Prostate gland (tissue), 2 donors: ENCODE results near the gene KRT77.

Experiments used
- CTCF ChIP-seq, 4 experiments: fragments of 200-600 bp in 2 of 4; fragments of 450-650 bp in 2 of 4; sonication (generic) in 2 of 4; IDR thresholded peaks; 1 replicate in 3 of 4; 2 replicates in 1 of 4; pipeline ENCODE4 v1.5.1; 2016 to 2019; ENCODE audit warnings: antibody characterized with exemption in 4 of 4, mild to moderate bottlenecking in 2 of 4, moderate library complexity in 2 of 4
- POLR2A ChIP-seq: fragments of 450-650 bp; IDR thresholded peaks from one replicate; pipeline ENCODE4 v1.6.1; 2016; ENCODE audit warnings: antibody characterized with exemption, mild to moderate bottlenecking
- POLR2AphosphoS5 ChIP-seq: sonication (generic); formaldehyde crosslinking; IDR thresholded peaks from one replicate; pipeline ENCODE4 v1.6.1; 2017; ENCODE audit warnings: antibody characterized with exemption

GRCh38 chr12:52641468-52641867 lies 61.9 kb downstream of the KRT77 start:
- TF ChIP-seq CTCF (IDR thresholded peaks at IDR 0.05): no peak
- no peak for TF ChIP-seq POLR2A
- no peak for TF ChIP-seq POLR2AphosphoS5
